B cell (primary cell): Measurements from ENCODE around the gene TTC34.
"Not testable (repeated sequence)": the region's sequence is repeated elsewhere in the genome, so short reads cannot be mapped to it uniquely, and the experiment has no call there.

Experiments
- EZH2 ChIP-seq: IDR thresholded peaks from 2 replicates; pipeline ENCODE4 v1.6.1; 2012; ENCODE audit warnings: borderline replicate concordance, low read depth, mild to moderate bottlenecking, moderate library complexity, low read length; ENCODE audit not compliant: insufficient read depth, poor library complexity, severe bottlenecking
- TF ChIP-seq, protein P1 (sequence below): fragments of 200-600 bp; IDR thresholded peaks from one replicate; pipeline ENCODE4 v1.8.0; 2022; ENCODE audit warnings: antibody characterized with exemption, mild to moderate bottlenecking

DNA sequence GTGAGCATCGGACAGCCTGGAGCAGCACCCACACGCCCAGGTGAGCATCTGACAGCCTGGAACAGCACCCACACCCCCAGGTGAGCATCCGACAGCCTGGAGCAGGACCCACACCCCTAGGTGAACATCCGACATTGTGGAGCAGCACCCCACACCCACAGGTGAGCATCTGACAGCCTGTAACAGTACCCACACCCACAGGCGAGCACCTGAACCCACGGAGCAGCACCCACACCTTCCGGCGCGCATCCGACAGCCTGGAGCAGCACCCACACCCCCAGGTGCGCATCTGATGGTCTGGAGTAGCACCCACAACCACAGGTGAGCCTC lies 113.2 kb downstream of the TTC34 start:
- TF ChIP-seq, protein P1, sequence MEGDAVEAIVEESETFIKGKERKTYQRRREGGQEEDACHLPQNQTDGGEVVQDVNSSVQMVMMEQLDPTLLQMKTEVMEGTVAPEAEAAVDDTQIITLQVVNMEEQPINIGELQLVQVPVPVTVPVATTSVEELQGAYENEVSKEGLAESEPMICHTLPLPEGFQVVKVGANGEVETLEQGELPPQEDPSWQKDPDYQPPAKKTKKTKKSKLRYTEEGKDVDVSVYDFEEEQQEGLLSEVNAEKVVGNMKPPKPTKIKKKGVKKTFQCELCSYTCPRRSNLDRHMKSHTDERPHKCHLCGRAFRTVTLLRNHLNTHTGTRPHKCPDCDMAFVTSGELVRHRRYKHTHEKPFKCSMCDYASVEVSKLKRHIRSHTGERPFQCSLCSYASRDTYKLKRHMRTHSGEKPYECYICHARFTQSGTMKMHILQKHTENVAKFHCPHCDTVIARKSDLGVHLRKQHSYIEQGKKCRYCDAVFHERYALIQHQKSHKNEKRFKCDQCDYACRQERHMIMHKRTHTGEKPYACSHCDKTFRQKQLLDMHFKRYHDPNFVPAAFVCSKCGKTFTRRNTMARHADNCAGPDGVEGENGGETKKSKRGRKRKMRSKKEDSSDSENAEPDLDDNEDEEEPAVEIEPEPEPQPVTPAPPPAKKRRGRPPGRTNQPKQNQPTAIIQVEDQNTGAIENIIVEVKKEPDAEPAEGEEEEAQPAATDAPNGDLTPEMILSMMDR = not testable (repeated sequence)
- TF ChIP-seq EZH2 = not testable (repeated sequence)
